Hematopoietic multipotent progenitor cell treated with erythropoietin and hydrocortisone succinate and interleukin-3 and kit ligand, for 4 days (in vitro differentiated cells): ENCODE measurements around the gene CASP14.
A peak's percentile ranks its signal among the peaks of the same experiment; 100 is the strongest.
"Not testable (repeated sequence)": the region's sequence is repeated elsewhere in the genome, so short reads cannot be mapped to it uniquely, and the experiment has no call there.

Experiments
- DNase-seq: peaks from one replicate; pipeline ENCODE4 v3.0.0-alpha.2; 2015

CASP14 gene

GRCh38 chr19:15048885-15049541 lies at the start of gene CASP14:
TSS of gene CASP14 (plus strand) at chr19:15049480. CDS start at chr19:15052252, 2,772 bp downstream.
- no peak for DNase-seq

- no peak for DNase-seq
Measured at GRCh38 chr19:15008308-15008707, 41.0 kb upstream of the CASP14 start.

GRCh38 chr19:15010501-15011300 lies 38.6 kb upstream of the CASP14 start:
- DNase-seq: peak; percentile 48

GRCh38 chr19:15014579-15014978 lies 34.7 kb upstream of the CASP14 start:
- DNase-seq: peak; percentile 35

- peak; percentile 64 for DNase-seq
Measured at GRCh38 chr19:15015946-15016542, 33.2 kb upstream of the CASP14 start.

GRCh38 chr19:15018836-15019235 lies 30.4 kb upstream of the CASP14 start:
- DNase-seq: not testable (repeated sequence)

- no peak for DNase-seq
Measured at GRCh38 chr19:15021286-15022007, 27.8 kb upstream of the CASP14 start.

- DNase-seq: no peak
Measured at GRCh38 chr19:15022752-15023151, 26.5 kb upstream of the CASP14 start.

- DNase-seq: peak; percentile 63
Measured at GRCh38 chr19:15025217-15025616, 24.1 kb upstream of the CASP14 start.

- DNase-seq: no peak
Measured at GRCh38 chr19:15028490-15028889, 20.8 kb upstream of the CASP14 start.

- DNase-seq: no peak
Measured at GRCh38 chr19:15031675-15032074, 17.6 kb upstream of the CASP14 start.

GRCh38 chr19:15035795-15036311 lies 13.4 kb upstream of the CASP14 start:
- no peak for DNase-seq

GRCh38 chr19:15037586-15037985 lies 11.7 kb upstream of the CASP14 start:
- no peak for DNase-seq

GRCh38 chr19:15038294-15038693 lies 11.0 kb upstream of the CASP14 start:
- no peak for DNase-seq

GRCh38 chr19:15042003-15042402 lies 7.3 kb upstream of the CASP14 start:
- DNase-seq: no peak

GRCh38 chr19:15042826-15043225 lies 6.5 kb upstream of the CASP14 start:
- DNase-seq: no peak

GRCh38 chr19:15045506-15045905 lies 3.8 kb upstream of the CASP14 start:
- DNase-seq: no peak

- no peak for DNase-seq
Measured at GRCh38 chr19:15047680-15048079, 1.6 kb upstream of the CASP14 start.

- DNase-seq: no peak
Measured at GRCh38 chr19:15048128-15048527, 1.2 kb upstream of the CASP14 start.

- no peak for DNase-seq
Measured at GRCh38 chr19:15050639-15051038, 1.4 kb downstream of the CASP14 start.

- DNase-seq: no peak
Measured at GRCh38 chr19:15062036-15062435, 12.8 kb downstream of the CASP14 start.

GRCh38 chr19:15070386-15070785 lies 21.1 kb downstream of the CASP14 start:
- DNase-seq: not testable (repeated sequence)
